A673 (cell line): ENCODE data around the gene INPP5F.

Source experiments
- EZH2 ChIP-seq: fragments of 200-600 bp; sonication (generic); IDR thresholded peaks from 2 replicates; pipeline ENCODE4 v1.6.1; 2017; ENCODE audit warnings: borderline replicate concordance, low read depth, mild to moderate bottlenecking, mixed read lengths, antibody characterized with exemption, low read length; ENCODE audit not compliant: poor library complexity, severe bottlenecking
- TF ChIP-seq, protein P1 (sequence below): fragments of 300-800, 200-600 bp; sonication (generic); conservative IDR thresholded peaks from 2 replicates; pipeline ENCODE4 v1.5.1; 2017; ENCODE audit warnings: low read depth, mild to moderate bottlenecking, antibody characterized with exemption, low read length, moderate library complexity, mixed read lengths

DNA sequence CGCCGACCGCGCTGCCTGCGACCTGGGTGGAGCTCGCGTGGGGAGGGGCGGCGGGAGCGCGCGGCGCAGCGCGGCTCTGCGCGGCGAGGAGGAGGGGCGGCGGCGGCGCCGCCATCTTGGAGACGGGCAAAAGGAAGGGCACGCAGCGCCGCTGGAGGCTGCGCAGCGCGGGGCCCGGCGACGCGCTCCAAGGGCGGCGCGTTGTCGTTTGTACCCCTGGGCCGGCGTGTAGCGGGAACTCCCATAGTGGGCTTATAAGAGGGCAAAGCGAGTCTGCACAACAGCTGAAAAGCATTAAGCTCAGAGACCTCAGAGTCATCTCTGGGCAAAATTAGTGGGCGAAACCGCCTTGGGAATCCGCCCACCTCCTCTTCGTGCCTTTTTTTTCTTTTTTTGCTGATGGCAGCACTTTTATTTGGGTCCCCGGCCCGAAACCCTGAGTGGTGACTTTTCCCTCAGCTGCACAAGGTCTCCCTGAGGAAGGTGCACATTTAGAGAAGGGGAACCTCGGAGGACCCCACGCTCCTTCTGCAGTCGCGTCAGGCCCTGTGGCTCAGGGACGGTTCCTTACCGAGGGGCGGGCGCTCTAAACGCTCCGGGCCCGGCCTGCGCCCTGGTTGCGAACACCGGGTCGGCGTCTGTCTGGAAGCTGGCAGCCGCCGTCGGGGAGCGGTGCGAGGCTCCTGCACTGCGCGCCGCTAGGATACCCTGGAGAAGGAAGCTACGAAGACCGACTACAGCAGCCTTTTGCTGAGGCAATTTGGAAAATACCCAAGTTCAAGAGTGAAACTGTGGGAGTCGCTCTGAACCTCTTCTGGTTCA, 147.2 kb downstream of the INPP5F start:
- TF ChIP-seq, protein P1, sequence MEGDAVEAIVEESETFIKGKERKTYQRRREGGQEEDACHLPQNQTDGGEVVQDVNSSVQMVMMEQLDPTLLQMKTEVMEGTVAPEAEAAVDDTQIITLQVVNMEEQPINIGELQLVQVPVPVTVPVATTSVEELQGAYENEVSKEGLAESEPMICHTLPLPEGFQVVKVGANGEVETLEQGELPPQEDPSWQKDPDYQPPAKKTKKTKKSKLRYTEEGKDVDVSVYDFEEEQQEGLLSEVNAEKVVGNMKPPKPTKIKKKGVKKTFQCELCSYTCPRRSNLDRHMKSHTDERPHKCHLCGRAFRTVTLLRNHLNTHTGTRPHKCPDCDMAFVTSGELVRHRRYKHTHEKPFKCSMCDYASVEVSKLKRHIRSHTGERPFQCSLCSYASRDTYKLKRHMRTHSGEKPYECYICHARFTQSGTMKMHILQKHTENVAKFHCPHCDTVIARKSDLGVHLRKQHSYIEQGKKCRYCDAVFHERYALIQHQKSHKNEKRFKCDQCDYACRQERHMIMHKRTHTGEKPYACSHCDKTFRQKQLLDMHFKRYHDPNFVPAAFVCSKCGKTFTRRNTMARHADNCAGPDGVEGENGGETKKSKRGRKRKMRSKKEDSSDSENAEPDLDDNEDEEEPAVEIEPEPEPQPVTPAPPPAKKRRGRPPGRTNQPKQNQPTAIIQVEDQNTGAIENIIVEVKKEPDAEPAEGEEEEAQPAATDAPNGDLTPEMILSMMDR: no peak
- TF ChIP-seq EZH2: no peak
